ENCODE data around the gene TAF13. TPM values are rescaled to one million over a fixed set of nuclear protein-coding genes. Genes with fewer than 3 reads are reported as not detected.
"Not testable (repeated sequence)": the region's sequence is repeated elsewhere in the genome, so short reads cannot be mapped to it uniquely, and the experiment has no call there.

The TAF13 gene
- total RNA-seq, 1 donor from 2014 or later: 68.0 TPM

DNA sequence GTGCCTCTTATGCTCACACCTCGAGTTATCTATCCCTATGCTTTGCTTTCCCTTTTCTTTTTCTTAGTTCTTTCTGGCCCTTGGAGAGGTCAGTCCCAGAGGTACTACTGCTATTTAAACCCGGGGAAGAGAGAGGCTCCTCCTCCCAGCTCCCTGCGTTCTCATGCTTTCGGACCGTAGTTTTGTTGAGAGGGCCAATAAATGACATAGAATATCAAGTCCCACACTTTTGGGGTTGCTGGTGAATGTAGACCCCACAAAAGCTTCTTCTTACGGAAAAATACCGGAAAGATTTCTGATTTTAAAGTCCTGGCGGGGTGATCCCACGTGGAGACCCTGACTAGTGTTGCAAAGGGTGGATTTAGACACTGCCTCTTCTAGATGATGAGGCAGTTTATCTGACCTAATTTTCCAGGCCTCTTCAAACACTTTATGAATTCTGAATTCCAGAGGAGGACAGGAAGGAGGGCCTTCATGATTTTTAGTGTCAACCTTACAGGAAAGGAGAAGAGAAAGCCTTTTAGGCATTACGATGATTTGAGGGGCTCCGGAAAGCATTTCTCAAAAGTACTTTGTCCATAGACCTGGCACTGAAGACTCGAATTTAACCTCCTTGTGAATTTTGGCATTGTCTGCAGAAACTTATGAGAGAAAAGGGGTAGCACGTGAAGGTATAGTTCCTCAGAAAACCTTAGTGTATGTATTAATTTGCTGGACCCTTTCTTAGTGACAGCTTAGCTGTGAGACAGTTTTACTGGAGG, 15.5 kb upstream of the TAF13 start:
- DNase-seq: no peak

DNA sequence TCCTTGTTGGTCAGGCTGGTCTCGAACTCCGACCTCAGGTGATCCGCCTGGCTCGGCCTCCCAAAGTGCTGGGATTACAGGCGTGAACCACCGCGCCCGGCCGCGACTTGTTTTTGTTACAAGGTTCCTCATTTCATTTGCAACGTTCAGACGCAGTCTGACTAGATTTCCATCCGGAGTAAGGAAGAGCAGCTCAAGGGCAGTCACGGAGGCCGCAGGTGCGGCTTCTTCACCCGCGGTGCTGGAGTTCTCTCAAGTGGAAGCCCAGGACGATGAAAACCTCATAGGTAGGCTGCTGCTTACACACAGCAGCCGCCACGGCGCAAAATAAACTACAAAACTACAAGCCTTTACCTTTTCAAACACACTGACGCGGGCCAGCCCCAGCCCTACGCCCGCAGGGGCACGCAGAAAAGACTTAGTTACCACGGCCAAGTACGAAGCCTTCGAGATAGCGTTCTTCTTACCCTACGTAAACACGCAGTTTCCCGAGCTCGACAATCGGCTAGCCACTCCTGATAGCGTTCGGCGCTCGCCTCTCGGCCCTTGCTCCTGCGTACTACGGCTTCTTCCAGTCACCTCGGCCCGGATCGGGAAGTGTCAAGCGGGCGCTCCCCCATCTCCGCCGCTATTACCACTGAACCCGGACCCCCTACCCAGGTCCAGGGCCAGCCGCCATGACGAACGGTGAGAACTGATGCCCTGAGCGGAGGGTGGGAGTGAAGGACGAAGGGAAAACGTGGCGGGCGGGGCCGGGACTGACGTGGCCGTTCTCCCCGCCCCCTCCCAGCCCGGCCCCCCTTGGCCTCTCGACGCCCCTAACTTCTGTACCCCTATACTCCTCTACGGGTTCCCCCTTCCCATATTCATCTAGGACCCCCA, 14.6 kb upstream of the TAF13 start, which contains the start of gene TMEM167B:
TMEM167B (plus strand) TSS at position 569 of the 882 bp plus-strand sequence; CDS start at position 678, 109 bp downstream.
- peak; percentile 97 for DNase-seq

GRCh38 chr1:109089242-109090015, 13.6 kb upstream of the TAF13 start:
- DNase-seq: peak; percentile 93

GRCh38 chr1:109084563-109085517, 9.0 kb upstream of the TAF13 start:
- no peak for DNase-seq

GRCh38 chr1:109083923-109084322, 8.1 kb upstream of the TAF13 start:
- DNase-seq: peak; percentile 22

- DNase-seq: no peak
These were observed 7.7 kb upstream of the TAF13 start for GRCh38 chr1:109083501-109083900.

DNA sequence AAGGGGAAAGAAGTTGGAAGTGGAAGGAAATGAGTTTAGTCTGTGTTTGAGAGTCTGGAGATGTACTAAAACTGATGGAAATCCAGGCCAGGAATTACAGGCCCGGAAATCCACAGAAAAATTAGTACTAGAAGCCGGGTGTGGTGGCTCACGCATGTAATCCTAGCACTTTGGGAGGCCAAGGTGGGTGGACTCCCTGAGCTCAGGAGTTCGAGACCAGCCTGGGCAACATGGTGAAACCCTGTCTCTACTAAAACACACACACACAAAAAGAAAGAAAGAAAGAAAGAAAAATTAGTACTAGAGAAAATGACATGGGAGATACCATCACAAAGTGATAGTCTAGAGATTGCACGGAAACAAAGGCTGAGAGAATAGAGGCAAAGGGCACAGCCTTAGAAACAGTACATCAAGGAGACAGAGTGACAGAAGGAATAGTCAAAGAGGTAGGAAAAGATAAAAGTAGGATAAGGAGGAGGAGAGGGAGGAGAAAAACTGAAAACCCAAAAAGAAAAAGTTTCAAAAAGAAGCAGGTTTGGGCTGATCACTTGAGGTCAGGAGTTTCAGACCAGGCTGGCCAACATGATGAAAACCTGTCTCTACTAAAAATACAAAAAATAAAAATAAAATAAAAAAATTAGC, 4.8 kb upstream of the TAF13 start:
- no peak for DNase-seq

DNA sequence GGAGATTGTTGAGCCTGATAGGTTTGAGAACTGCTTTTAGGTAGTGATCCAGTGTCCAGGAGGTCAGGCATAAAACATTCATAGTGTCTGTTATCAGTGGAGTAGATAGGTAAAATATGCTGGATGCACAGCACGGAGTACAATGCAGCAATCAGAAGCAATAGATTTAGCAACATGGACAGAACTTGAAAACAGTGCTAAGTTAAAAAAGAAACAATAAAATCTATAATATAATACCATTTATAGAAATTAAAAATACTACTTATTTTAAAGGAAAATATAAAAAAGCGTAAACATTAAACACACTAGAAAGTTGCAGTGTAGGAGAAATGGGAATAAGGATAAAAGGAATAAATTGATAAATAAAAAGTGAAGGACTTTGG, 3.4 kb upstream of the TAF13 start:
- DNase-seq: no peak

GRCh38 chr1:109078317-109078716, 2.5 kb upstream of the TAF13 start:
- DNase-seq: no peak

GRCh38 chr1:109069294-109069693, 6.5 kb downstream of the TAF13 start:
- no peak for DNase-seq

DNA sequence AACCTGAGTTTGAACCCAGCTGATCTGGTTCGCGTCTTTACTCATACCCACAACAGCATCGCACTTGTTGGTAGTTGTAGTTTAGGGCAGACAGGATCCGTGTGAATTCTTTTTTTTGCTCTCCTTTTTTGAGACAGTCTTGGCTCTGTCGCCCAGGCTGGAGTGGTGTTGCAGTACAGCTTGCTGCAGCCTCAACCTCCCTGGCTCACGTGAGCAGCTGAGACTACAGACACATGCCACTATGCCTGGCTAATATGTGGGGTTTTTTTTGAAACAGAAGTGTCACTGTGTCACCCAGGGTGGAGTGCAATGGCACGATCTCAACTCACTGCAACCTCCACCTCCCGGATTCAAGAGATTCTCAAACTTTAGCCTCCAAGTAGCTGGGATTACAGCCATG, 7.9 kb downstream of the TAF13 start:
- no peak for DNase-seq

GRCh38 chr1:109065137-109065536, 10.7 kb downstream of the TAF13 start:
- no peak for DNase-seq

- no peak for DNase-seq
These were observed 14.6 kb downstream of the TAF13 start for GRCh38 chr1:109061183-109061582.

GRCh38 chr1:109060707-109061106, 15.1 kb downstream of the TAF13 start:
- DNase-seq: no peak

DNA sequence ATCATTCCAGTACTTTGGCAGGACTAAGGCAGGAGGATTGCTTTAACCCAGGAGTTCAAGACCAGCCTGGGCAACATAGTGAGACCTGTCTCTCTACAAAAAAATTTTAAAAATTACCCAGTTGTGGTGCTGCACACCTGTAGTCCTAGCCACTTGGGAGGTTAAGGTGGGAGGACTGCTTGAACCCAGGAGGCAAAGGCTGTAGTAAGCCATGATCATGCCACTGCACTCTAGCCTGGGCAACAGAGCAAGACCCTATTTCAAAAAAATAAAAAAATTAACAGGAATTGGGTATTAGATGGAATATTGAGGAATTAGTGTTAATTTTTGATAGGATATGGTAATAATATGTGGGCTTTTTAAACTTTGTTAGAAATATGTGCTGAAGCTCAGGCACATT, 16.8 kb downstream of the TAF13 start:
- DNase-seq: no peak

DNA sequence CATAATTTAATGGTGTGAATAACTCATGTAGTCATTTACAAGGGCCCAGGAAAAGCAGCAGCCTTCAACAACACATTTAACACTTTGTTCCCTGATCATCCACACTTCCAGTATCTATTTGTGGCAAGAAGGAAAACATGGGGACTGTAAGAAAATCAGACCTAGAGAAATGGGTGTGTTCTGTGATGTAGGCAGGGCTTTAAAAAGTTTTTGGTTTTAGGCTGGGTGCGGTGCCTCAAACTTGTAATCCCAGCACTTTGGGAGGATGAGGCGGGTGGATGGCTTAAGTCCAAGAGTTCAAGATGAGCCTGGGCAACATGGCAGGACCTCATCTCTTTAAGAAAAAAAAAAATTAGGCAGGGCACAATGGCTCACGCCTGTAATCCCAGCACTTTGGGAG, 19.7 kb downstream of the TAF13 start:
- DNase-seq: no peak

GRCh38 chr1:109052145-109052544, 23.7 kb downstream of the TAF13 start:
- DNase-seq: not testable (repeated sequence)

DNA sequence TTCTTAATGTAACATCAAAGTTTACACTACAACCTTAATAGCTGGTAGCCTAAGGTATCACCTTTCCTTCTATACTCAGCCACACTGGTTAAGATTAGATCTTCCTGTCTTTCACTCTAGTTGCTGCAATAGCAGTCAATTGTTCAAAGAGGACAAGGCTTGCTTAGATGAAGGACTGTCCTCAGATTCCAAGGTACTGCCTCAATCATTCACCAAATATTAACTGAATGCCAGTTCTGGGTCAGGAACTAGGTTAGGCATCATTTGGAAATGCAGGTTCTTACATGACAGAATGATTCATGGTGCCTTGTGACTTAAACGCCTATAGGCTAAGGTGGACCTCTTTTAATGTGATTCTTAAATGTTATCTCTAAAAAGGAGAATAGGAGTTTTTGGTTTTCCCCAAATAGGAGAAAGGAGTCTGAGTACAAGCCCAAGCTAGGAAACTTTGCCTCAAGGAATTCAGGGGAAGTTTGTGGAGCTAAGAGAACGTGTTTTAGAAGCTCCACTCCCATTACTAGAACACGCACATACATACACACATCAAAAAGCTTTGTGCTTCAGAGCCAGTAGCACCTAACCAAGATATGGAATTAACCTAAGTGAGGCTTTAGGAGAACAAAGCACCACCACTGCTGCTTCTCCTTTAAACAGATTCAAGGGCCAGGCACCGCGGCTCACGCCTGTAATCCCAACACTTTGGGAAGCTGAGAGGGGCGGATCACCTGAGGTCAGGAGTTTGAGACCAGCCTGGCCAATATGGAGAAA, 25.4 kb downstream of the TAF13 start:
- DNase-seq: no peak

- no peak for DNase-seq
These were observed 27.5 kb downstream of the TAF13 start for GRCh38 chr1:109048335-109048734.

DNA sequence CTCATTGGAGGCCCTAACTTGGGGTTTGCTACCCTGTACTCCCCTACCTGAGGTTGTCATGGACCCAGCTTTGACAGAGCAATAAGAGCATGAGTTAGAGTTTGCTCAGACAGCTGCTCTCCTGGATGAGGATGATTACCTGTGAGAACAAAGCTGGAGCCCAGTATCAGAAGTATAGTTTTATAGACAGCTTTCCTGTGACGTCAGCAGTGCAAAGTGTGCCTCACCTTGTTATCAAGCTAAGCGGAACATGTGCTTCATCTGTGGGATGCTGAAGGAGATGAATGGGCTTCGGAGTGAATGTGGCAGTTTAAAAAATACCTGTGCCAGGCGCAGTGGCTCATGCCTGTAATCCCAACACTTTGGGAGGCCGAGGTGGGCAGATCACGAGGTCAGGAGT, 28.5 kb downstream of the TAF13 start:
- DNase-seq: no peak
